ENCODE results near the gene HOXB3.

HOXB3 gene

GRCh38 chr17:48630925-48631692 is 41.1 kb upstream of the HOXB3 start:
- Histone ChIP-seq H3K9me3 (ENCODE audit: severe bottlenecking) (no peaks in the 10 kb centered on the region), H3K4me3 (ENCODE audit: severe bottlenecking) (no peak overlapping the region), H3K4me1 (ENCODE audit: insufficient read depth, poor library complexity, severe bottlenecking) (no peaks in the 10 kb centered on the region), H3K36me3 (ENCODE audit: low read depth) (no peaks in the 10 kb centered on the region), H3K27ac (ENCODE audit: poor library complexity, severe bottlenecking) (no peak overlapping the region), H3K27me3 (ENCODE audit: insufficient read depth, poor library complexity, severe bottlenecking) (peaks cover 47% of the 10 kb centered on the region)
- DNase-seq (ENCODE audit: low spot score) = no peak
- no peak for TF ChIP-seq CTCF (IDR thresholded peaks at IDR 0.05; ENCODE audit: poor library complexity, severe bottlenecking)
- no peak for ATAC-seq (ENCODE audit: low read depth)

GRCh38 chr17:48630009-48630924 is 40.2 kb upstream of the HOXB3 start:
- no peak overlapping the region for H3K27ac ChIP-seq (ENCODE audit: poor library complexity, severe bottlenecking)
- H3K4me1 ChIP-seq (ENCODE audit: insufficient read depth, poor library complexity, severe bottlenecking) = no peaks in the 10 kb centered on the region
- no peak for DNase-seq (ENCODE audit: low spot score)
- no peaks in the 10 kb centered on the region for H3K9me3 ChIP-seq (ENCODE audit: severe bottlenecking)
- peaks cover 50% of the 10 kb centered on the region for H3K27me3 ChIP-seq (ENCODE audit: insufficient read depth, poor library complexity, severe bottlenecking)
- no peak for TF ChIP-seq CTCF (IDR thresholded peaks at IDR 0.05; ENCODE audit: poor library complexity, severe bottlenecking)
- H3K4me3 ChIP-seq (ENCODE audit: severe bottlenecking) = no peak overlapping the region
- no peaks in the 10 kb centered on the region for H3K36me3 ChIP-seq (ENCODE audit: low read depth)
- ATAC-seq (ENCODE audit: low read depth) = no peak

DNA sequence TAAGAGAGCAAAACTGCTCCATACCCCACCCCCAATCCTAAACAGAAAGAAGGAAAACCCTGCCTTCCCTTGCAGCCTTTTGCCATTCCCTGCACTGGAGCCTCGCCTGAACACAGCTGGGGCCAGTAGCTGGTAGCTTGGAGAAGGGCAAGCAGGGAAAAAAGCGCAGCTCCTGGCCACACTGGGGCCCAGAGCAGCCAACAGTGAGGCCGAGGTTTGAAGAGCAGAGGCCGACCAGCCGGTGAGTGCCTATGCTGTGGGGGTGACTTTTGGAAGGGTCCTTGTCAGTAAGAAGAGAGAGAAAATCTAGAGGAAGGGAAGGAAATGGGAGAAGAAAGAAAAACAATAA is 39.3 kb upstream of the HOXB3 start:
- no peaks in the 10 kb centered on the region for H3K36me3 ChIP-seq (ENCODE audit: low read depth)
- no peak for TF ChIP-seq CTCF (IDR thresholded peaks at IDR 0.05; ENCODE audit: poor library complexity, severe bottlenecking)
- DNase-seq (ENCODE audit: low spot score) = no peak
- no peak overlapping the region for H3K27ac ChIP-seq (ENCODE audit: poor library complexity, severe bottlenecking)
- no peak for ATAC-seq (ENCODE audit: low read depth)
- H3K4me1 ChIP-seq (ENCODE audit: insufficient read depth, poor library complexity, severe bottlenecking) = no peaks in the 10 kb centered on the region
- no peaks in the 10 kb centered on the region for H3K9me3 ChIP-seq (ENCODE audit: severe bottlenecking)
- no peak overlapping the region for H3K4me3 ChIP-seq (ENCODE audit: severe bottlenecking)
- H3K27me3 ChIP-seq (ENCODE audit: insufficient read depth, poor library complexity, severe bottlenecking) = peaks cover 54% of the 10 kb centered on the region

- DNase-seq (ENCODE audit: low spot score) (no peak), ATAC-seq (ENCODE audit: low read depth) (no peak)
- H3K4me3 ChIP-seq (ENCODE audit: severe bottlenecking) = no peak overlapping the region
- peaks cover 54% of the 10 kb centered on the region for H3K27me3 ChIP-seq (ENCODE audit: insufficient read depth, poor library complexity, severe bottlenecking)
- no peak for TF ChIP-seq CTCF (IDR thresholded peaks at IDR 0.05; ENCODE audit: poor library complexity, severe bottlenecking)
- H3K36me3 ChIP-seq (ENCODE audit: low read depth) = no peaks in the 10 kb centered on the region
- H3K27ac ChIP-seq (ENCODE audit: poor library complexity, severe bottlenecking) = no peak overlapping the region
- no peaks in the 10 kb centered on the region for H3K4me1 ChIP-seq (ENCODE audit: insufficient read depth, poor library complexity, severe bottlenecking)
- no peaks in the 10 kb centered on the region for H3K9me3 ChIP-seq (ENCODE audit: severe bottlenecking)
Observed at GRCh38 chr17:48628649-48629410, 38.8 kb upstream of the HOXB3 start.
